Smooth muscle cell of the brain vasculature (primary cell): Measurements from ENCODE around the gene PDGFD.
"Not testable (repeated sequence)": the region's sequence is repeated elsewhere in the genome, so short reads cannot be mapped to it uniquely, and the experiment has no call there.

Source experiments
- DNase-seq: peaks from one replicate; pipeline ENCODE4 v3.0.0-alpha.2; 2012; ENCODE audit warnings: low read depth, low spot score

PDGFD gene

GRCh38 chr11:104054911-104055529 lies 108.9 kb downstream of the PDGFD start:
- DNase-seq = no peak

GRCh38 chr11:104053743-104054478 lies 110.0 kb downstream of the PDGFD start:
- no peak for DNase-seq

- DNase-seq = no peak
These were observed 112.2 kb downstream of the PDGFD start for GRCh38 chr11:104051778-104052177.

- DNase-seq = no peak
These were observed 114.8 kb downstream of the PDGFD start for GRCh38 chr11:104049116-104049515.

- DNase-seq = not testable (repeated sequence)
These were observed 117.1 kb downstream of the PDGFD start for GRCh38 chr11:104046858-104047257.

GRCh38 chr11:104046331-104046730 lies 117.6 kb downstream of the PDGFD start:
- DNase-seq = no peak

GRCh38 chr11:104043678-104044239 lies 120.2 kb downstream of the PDGFD start:
- no peak for DNase-seq

GRCh38 chr11:104043142-104043541 lies 120.8 kb downstream of the PDGFD start:
- no peak for DNase-seq

- no peak for DNase-seq
These were observed 122.2 kb downstream of the PDGFD start for GRCh38 chr11:104041792-104042191.

GRCh38 chr11:104036995-104037394 lies 127.0 kb downstream of the PDGFD start:
- DNase-seq = no peak

GRCh38 chr11:104036588-104036987 lies 127.4 kb downstream of the PDGFD start, which contains the start of gene DDI1:
Gene DDI1, plus strand, starts transcription at chr11:104036640. Its CDS starts 183 bp downstream, at chr11:104036823.
- no peak for DNase-seq

- DNase-seq = no peak
These were observed 130.4 kb downstream of the PDGFD start for GRCh38 chr11:104033561-104033960.

GRCh38 chr11:104033134-104033533 lies 130.8 kb downstream of the PDGFD start:
- peak; percentile 13 for DNase-seq

- DNase-seq = no peak
These were observed 135.3 kb downstream of the PDGFD start for GRCh38 chr11:104028476-104029263.

- DNase-seq = no peak
These were observed 139.4 kb downstream of the PDGFD start for GRCh38 chr11:104024572-104024971.

- no peak for DNase-seq
These were observed 148.1 kb downstream of the PDGFD start for GRCh38 chr11:104015649-104016415.

- no peak for DNase-seq
These were observed 152.9 kb downstream of the PDGFD start for GRCh38 chr11:104011044-104011443.

GRCh38 chr11:104009744-104010143 lies 154.2 kb downstream of the PDGFD start:
- no peak for DNase-seq

GRCh38 chr11:104005234-104005855 lies 158.6 kb downstream of the PDGFD start:
- DNase-seq = no peak

- no peak for DNase-seq
These were observed 160.5 kb downstream of the PDGFD start for GRCh38 chr11:104003491-104003890.

GRCh38 chr11:104001561-104002056 lies 162.3 kb downstream of the PDGFD start:
- DNase-seq = no peak
